HEK293 (cell line): ENCODE data around the gene TMTC1.

Experiments
- ZNF366 ChIP-seq: fragments of 450-650 bp; formaldehyde crosslinking; conservative IDR thresholded peaks from 2 replicates; pipeline ENCODE4 v1.5.1; 2016; ENCODE audit warnings: missing biosample characterization, missing genetic modification characterization
- ZNF670 ChIP-seq: fragments of 450-650 bp; formaldehyde crosslinking; IDR thresholded peaks from 2 replicates; pipeline ENCODE4 v1.5.1; 2016; ENCODE audit warnings: missing biosample characterization, missing genetic modification characterization, low read depth
- TF ChIP-seq, protein P1 (sequence below): fragments of 450-650 bp; formaldehyde crosslinking; IDR thresholded peaks from 2 replicates; pipeline ENCODE4 v1.5.1; 2016; ENCODE audit warnings: missing biosample characterization, missing genetic modification characterization

DNA sequence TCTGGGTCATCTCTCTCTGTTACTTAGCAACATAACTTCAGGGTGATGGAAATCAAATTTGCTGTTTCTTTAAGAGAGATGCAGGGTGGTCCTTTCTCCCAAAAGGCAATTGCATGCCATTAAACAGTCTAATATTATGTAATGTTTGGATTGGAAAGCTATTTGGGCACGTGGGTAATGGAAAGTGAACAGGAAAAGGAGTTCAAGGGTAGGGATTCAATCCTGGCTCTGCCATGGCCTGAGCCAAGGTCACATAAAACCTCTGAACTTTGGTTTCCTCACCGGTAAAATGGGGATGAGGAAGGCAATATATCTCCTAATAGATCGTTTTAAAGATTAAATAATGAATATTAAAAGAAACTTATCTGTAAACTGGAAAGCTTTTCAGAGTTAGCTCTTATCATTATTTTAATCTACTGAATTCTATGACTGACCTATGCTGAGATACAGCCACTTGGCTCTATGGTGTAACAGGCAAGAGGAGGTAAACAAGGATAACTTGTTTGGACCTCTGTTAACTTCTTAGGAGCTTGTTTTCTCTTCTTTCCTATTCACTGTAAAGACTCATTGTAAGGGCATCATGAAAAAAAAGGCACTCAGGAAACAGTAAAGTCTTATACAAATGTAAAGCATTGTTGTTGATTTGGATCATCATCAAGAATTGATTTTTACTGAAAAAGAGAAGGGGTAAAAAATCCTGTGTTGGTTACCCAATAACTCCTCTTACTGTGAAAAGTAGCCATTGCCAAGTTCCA lies 230.6 kb downstream of the TMTC1 start:
- TF ChIP-seq, protein P1, sequence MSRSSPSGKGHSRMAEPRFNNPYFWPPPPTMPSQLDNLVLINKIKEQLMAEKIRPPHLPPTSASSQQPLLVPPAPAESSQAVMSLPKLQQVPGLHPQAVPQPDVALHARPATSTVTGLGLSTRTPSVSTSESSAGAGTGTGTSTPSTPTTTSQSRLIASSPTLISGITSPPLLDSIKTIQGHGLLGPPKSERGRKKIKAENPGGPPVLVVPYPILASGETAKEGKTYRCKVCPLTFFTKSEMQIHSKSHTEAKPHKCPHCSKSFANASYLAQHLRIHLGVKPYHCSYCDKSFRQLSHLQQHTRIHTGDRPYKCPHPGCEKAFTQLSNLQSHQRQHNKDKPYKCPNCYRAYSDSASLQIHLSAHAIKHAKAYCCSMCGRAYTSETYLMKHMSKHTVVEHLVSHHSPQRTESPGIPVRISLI = no peak
- no peak for TF ChIP-seq ZNF366 (tag by site-specific recombination)
- TF ChIP-seq ZNF670 (tag by site-specific recombination) = no peak
